ENCODE data around the gene IER5L.

DNA sequence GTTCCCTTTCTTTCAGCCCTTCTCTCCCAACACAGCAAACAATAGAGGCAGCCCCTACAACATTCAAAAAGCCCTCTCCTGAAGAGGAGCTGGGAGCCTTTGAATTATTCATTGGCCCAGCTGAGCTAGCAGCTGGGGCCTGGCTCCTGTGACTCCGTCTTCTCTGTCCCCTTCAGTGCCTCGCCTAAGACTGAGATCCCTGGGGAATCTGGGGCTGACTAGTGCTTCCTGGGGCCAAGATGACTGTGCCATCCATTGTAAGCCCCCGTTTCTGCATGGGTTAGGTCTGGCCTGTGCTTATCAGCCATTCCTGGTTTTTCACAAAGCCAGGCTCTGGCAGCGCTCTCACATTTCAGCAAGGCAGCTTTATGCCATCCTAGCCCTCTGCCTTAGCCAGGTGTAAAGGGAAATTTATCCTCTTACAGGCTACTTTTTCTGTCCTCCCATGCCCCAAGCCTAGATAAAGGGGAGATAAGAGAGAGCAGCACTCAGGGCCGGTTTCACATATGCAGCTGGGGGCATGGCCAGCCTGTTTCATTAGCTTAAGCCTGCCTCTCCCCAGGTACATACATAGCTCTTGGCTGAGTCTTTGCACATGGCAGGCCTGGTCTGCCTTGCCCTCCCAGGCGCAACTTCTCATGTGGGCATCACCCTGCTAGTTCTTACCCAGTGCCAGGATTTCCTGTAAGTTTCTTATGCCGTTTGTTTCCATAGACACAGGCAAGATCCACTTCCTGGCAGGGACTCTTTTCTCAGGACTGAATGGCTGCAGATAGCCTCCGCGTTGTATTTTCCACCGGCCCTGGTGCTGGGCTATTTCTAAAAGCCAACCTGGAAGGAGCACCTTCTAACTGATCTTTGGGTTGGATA, 51.1 kb downstream of the IER5L start:
- TF ChIP-seq, protein P1, sequence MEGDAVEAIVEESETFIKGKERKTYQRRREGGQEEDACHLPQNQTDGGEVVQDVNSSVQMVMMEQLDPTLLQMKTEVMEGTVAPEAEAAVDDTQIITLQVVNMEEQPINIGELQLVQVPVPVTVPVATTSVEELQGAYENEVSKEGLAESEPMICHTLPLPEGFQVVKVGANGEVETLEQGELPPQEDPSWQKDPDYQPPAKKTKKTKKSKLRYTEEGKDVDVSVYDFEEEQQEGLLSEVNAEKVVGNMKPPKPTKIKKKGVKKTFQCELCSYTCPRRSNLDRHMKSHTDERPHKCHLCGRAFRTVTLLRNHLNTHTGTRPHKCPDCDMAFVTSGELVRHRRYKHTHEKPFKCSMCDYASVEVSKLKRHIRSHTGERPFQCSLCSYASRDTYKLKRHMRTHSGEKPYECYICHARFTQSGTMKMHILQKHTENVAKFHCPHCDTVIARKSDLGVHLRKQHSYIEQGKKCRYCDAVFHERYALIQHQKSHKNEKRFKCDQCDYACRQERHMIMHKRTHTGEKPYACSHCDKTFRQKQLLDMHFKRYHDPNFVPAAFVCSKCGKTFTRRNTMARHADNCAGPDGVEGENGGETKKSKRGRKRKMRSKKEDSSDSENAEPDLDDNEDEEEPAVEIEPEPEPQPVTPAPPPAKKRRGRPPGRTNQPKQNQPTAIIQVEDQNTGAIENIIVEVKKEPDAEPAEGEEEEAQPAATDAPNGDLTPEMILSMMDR (IDR thresholded peaks at IDR 0.05; ENCODE audit: extremely low read depth in 1 of 2, insufficient read depth in 1 of 2, low read depth in 1 of 2, low read length in 2 of 2) = no peak
- TF ChIP-seq POLR2A (IDR thresholded peaks at IDR 0.05; ENCODE audit: low read depth, low read length) = no peak
- no peak for TF ChIP-seq EZH2 (IDR thresholded peaks at IDR 0.05; ENCODE audit: borderline replicate concordance, low read depth, low read length, severe bottlenecking)
- no peak for TF ChIP-seq POLR2AphosphoS5 (IDR thresholded peaks at IDR 0.05; ENCODE audit: insufficient read depth, low read depth, low read length)
- TF ChIP-seq, protein P2, sequence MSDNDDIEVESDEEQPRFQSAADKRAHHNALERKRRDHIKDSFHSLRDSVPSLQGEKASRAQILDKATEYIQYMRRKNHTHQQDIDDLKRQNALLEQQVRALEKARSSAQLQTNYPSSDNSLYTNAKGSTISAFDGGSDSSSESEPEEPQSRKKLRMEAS (IDR thresholded peaks at IDR 0.05; ENCODE audit: insufficient read depth, insufficient read length) = no peak
- no peak for TF ChIP-seq MYC (IDR thresholded peaks at IDR 0.05; ENCODE audit: low read depth, low read length)
- TF ChIP-seq JUN (IDR thresholded peaks at IDR 0.05; ENCODE audit: borderline replicate concordance, insufficient read depth, insufficient read length, low read depth) = no peak

Measured in endothelial cell of umbilical vein (primary cell).